ENCODE data around the gene VIL1.

The VIL1 gene

GRCh38 chr2:218445602-218446001 lies 26.7 kb downstream of the VIL1 start:
- DNase-seq = no peak

- DNase-seq = no peak
Measured at GRCh38 chr2:218446547-218446946, 27.6 kb downstream of the VIL1 start.

- DNase-seq = no peak
Measured at GRCh38 chr2:218447072-218447471, 28.1 kb downstream of the VIL1 start.

GRCh38 chr2:218448934-218449333 lies 30.0 kb downstream of the VIL1 start:
- DNase-seq = no peak

GRCh38 chr2:218452079-218452478 lies 33.2 kb downstream of the VIL1 start:
- no peak for DNase-seq

- DNase-seq = no peak
Measured at GRCh38 chr2:218456849-218457248, 37.9 kb downstream of the VIL1 start.

GRCh38 chr2:218458598-218458997 lies 39.7 kb downstream of the VIL1 start:
- DNase-seq = no peak

- no peak for DNase-seq
Measured at GRCh38 chr2:218465987-218466633, 47.2 kb downstream of the VIL1 start.

GRCh38 chr2:218470448-218470847 lies 51.5 kb downstream of the VIL1 start:
- DNase-seq = no peak

- no peak for DNase-seq
Measured at GRCh38 chr2:218471036-218471435, 52.1 kb downstream of the VIL1 start.

GRCh38 chr2:218471982-218472381 lies 53.1 kb downstream of the VIL1 start:
- DNase-seq = no peak

GRCh38 chr2:218472988-218473387 lies 54.1 kb downstream of the VIL1 start:
- no peak for DNase-seq

- no peak for DNase-seq
Measured at GRCh38 chr2:218474527-218474926, 55.6 kb downstream of the VIL1 start.

GRCh38 chr2:218476676-218477075 lies 57.8 kb downstream of the VIL1 start:
- no peak for DNase-seq

GRCh38 chr2:218477247-218477646 lies 58.3 kb downstream of the VIL1 start:
- DNase-seq = no peak

- no peak for DNase-seq
Measured at GRCh38 chr2:218478544-218478943, 59.6 kb downstream of the VIL1 start.

GRCh38 chr2:218479595-218479994 lies 60.7 kb downstream of the VIL1 start:
- no peak for DNase-seq

GRCh38 chr2:218482651-218483050 lies 63.7 kb downstream of the VIL1 start:
- no peak for DNase-seq

GRCh38 chr2:218485986-218486667 lies 67.2 kb downstream of the VIL1 start:
- DNase-seq = no peak

- DNase-seq = no peak
Measured at GRCh38 chr2:218500501-218501060, 81.7 kb downstream of the VIL1 start.

GRCh38 chr2:218501665-218502064 lies 82.7 kb downstream of the VIL1 start:
- DNase-seq = no peak
